K562 (cell line): Measurements from ENCODE around the gene AGRP. TPM values are rescaled to one million over a fixed set of nuclear protein-coding genes. Genes with fewer than 3 reads are reported as not detected.
A peak's percentile ranks its signal among the peaks of the same experiment; 100 is the strongest.

Source experiments
- ATAC-seq: fragments of 200-7000 bp; cut with Tn5 transposase; 3 replicates; pipeline ENCODE4 v1.9.1; 2020; ENCODE audit warnings: moderate library complexity
- BruUV-seq: library from RNA; stranded (reverse); fragments of 400-500 nt; replicated peaks from 2 replicates; lab custom pipeline; 2021; lab: Mats Ljungman, UMichigan
- CTCF ChIA-PET: fragments of 300-600 bp; formaldehyde crosslinking; extraction: SDS; loops from one replicate; lab custom pipeline; 2021; ENCODE audit warnings: low intra/inter-chr PET ratio; lab: Yijun Ruan, JAX
- POLR2A ChIA-PET: fragments of 300-600, 350-650 bp; sonication (Branson Sonifier 250); formaldehyde crosslinking; extraction: SDS; loops from one replicate; lab custom pipeline; 2021; ENCODE audit warnings: antibody characterized with exemption, inconsistent platforms; lab: Yijun Ruan, JAX
- DNase-seq, 4 experiments: peaks; one replicate each; pipeline versions ENCODE4 v3.0.0 to v3.0.0-alpha.2; 2011 to 2018; ENCODE audit warnings: low spot score in 3 of 4, mixed read lengths in 3 of 4; ENCODE audit errors: extremely low read depth in 1 of 4
- FAIRE-seq: peaks from 2 replicates; lab custom pipeline; 2011; peaks lifted over from hg19 to GRCh38; lab: Jason Lieb, UNC
- H2AFZ ChIP-seq: 2 replicates; pipeline ENCODE4 v1.6.0; 2011; ENCODE audit warnings: low read depth, low read length, control low read depth, inconsistent platforms
- H3K27ac ChIP-seq: fragments of 200-600 bp; 3 replicates; pipeline ENCODE4 v1.8.0; 2011; ENCODE audit warnings: low read depth, mild to moderate bottlenecking, control low read depth, inconsistent platforms, low read length, moderate library complexity, mixed read lengths; ENCODE audit errors: extremely low read depth
- H3K27me3 ChIP-seq, 2 experiments: fragments of 300-600 bp in 1 of 2; 2 replicates in 1 of 2; 3 replicates in 1 of 2; pipeline versions ENCODE4 v1.6.0 to v1.8.0; 2011; ENCODE audit warnings: inconsistent platforms in 2 of 2, low read length in 2 of 2, mild to moderate bottlenecking in 1 of 2, mixed read lengths in 1 of 2, moderate library complexity in 1 of 2; ENCODE audit not compliant: control insufficient read depth in 2 of 2, insufficient read depth in 2 of 2
- H3K36me3 ChIP-seq: fragments of 300-600 bp; 3 replicates; pipeline ENCODE4 v1.8.0; 2011; ENCODE audit warnings: mild to moderate bottlenecking, low read length, inconsistent platforms; ENCODE audit not compliant: control insufficient read depth, insufficient read depth
- H3K4me1 ChIP-seq, 2 experiments: fragments of 200-600 bp in 1 of 2; replicated peaks in 1 of 2; 2 replicates in 1 of 2; 3 replicates in 1 of 2; pipeline versions ENCODE4 v1.5.1 to v1.8.0; 2011; ENCODE audit warnings: inconsistent platforms in 2 of 2, low read length in 2 of 2, mild to moderate bottlenecking in 1 of 2, mixed read lengths in 1 of 2, moderate library complexity in 1 of 2; ENCODE audit not compliant: control insufficient read depth in 2 of 2, insufficient read depth in 2 of 2
- H3K4me2 ChIP-seq: 2 replicates; pipeline ENCODE4 v1.6.1; 2011; ENCODE audit warnings: low read length, control low read depth, inconsistent platforms, mixed read lengths; ENCODE audit not compliant: insufficient read depth
- H3K4me3 ChIP-seq: fragments of 200-600 bp; sonication (generic), shearing (Covaris generic); 2 replicates; pipeline ENCODE4 v1.5.1; 2016; ENCODE audit warnings: control low read depth, inconsistent platforms
- H3K79me2 ChIP-seq: fragments of 200-600 bp; 3 replicates; pipeline ENCODE4 v1.8.0; 2011; ENCODE audit warnings: low read length, inconsistent platforms; ENCODE audit not compliant: control insufficient read depth, insufficient read depth
- H3K9ac ChIP-seq, 2 experiments: 2 replicates each; pipeline versions ENCODE4 v1.6.0 to v1.6.1; 2011; ENCODE audit warnings: low read depth in 2 of 2, low read length in 2 of 2, control low read depth in 1 of 2, inconsistent platforms in 1 of 2, mild to moderate bottlenecking in 1 of 2, mixed read lengths in 1 of 2; ENCODE audit not compliant: insufficient read depth in 1 of 2
- H3K9me1 ChIP-seq: one replicate; pipeline ENCODE4 v1.6.0; 2011; ENCODE audit warnings: inconsistent platforms, mild to moderate bottlenecking, low read length, moderate library complexity; ENCODE audit not compliant: control insufficient read depth, insufficient read depth
- H3K9me3 ChIP-seq: replicated peaks from 2 replicates; pipeline ENCODE4 v1.5.1; 2011; ENCODE audit warnings: low read depth, low read length, inconsistent platforms; ENCODE audit not compliant: control insufficient read depth, insufficient read depth
- H4K20me1 ChIP-seq: replicated peaks from 2 replicates; pipeline ENCODE4 v1.6.1; 2011; ENCODE audit warnings: low read length, inconsistent platforms, mixed read lengths; ENCODE audit not compliant: control insufficient read depth, insufficient read depth
- CBFA2T3 ChIP-seq: fragments of 450-650 bp; IDR thresholded peaks from 2 replicates; pipeline ENCODE4 v1.6.1; 2017
- NFIC ChIP-seq: fragments of 450-650 bp; IDR thresholded peaks from 2 replicates; pipeline ENCODE4 v1.6.1; 2017; ENCODE audit warnings: mild to moderate bottlenecking, inconsistent platforms
- RREB1 ChIP-seq: fragments of 250-450 bp; sonication (Bioruptor Pico); IDR thresholded peaks from 2 replicates; pipeline ENCODE4 v1.4.0; 2020
- TCF3 ChIP-seq: sonication (generic); formaldehyde crosslinking; IDR thresholded peaks from 2 replicates; pipeline ENCODE4 v1.4.0; 2020; ENCODE audit warnings: mild to moderate bottlenecking, missing genetic modification reagents
- WGBS: fragments of 100-300 bp; shearing (Covaris generic); methylation state at CpG from one replicate; pipeline ENCODE4 v1.1.6; 2016; ENCODE audit warnings: low coverage, mixed read lengths; ENCODE audit not compliant: insufficient coverage; ENCODE audit errors: missing lambda C conversion rate; 5-methylcytosine and 5-hydroxymethylcytosine counted together
- in situ Hi-C: fragments of 300-500 bp; cut with MboI; formaldehyde crosslinking; loops from 4 replicates; pipeline ENCODE4 v1.15.0; 2018; ENCODE audit warnings: inconsistent platforms, mixed read lengths
- intact Hi-C: fragments of 100-400 bp; cut with micrococcal nuclease; formaldehyde crosslinking; loops from 2 replicates; pipeline ENCODE4 v1.14.2; 2022
- polyA plus RNA-seq, 8 experiments: library from polyadenylated mRNA; depleted of rRNA in 4 of 8; stranded (reverse) in 5 of 8; unstranded in 3 of 8; fragments of >200 nt; fragmentation: Nextera tagmentation in 2 of 8; fragmentation: Illumina TruSeq in 1 of 8; extraction: Ambion mirVana in 2 of 8; extraction: Trizol in 1 of 8; gene quantifications; 2 replicates each; pipeline versions ENCODE4 v1.2.1 to v1.2.3, GENCODE V29; 2011 to 2014; ENCODE audit warnings: inconsistent platforms in 1 of 8, missing spikeins in 1 of 8
- total RNA-seq, 7 experiments: library from RNA; depleted of rRNA in 6 of 7; stranded (reverse); fragments of >200 nt in 6 of 7; fragmentation: Illumina TruSeq in 2 of 7; extraction: Trizol in 2 of 7; gene quantifications; 2 replicates each; pipeline versions ENCODE4 v1.2.1 to v1.2.3, GENCODE V29; 2011 to 2021; ENCODE audit warnings: low replicate concordance in 1 of 7

The AGRP gene
- total and polyA plus RNA-seq, 9 of the 15 experiments (the other 6 are each of a cell fraction or from before 2014, with no cell fraction given), result not detected

- POLR2A ChIA-PET, result interaction anchor here (0.8 kb wide), 1 partner anchor 9 kb away, joined by 3 read pairs; no protein-coding TSS in a partner anchor
- TF ChIP-seq RREB1 (CRISPR knock-in tag) (no peak), TCF3 (CRISPR knock-in tag) (0 out of 2 replicates have a peak, but pooled peaks have one; percentile 7), CBFA2T3 (peak; percentile 19; the same call in 1 of the 2 replicates), NFIC (peak; percentile 85)
- TF ChIP-seq, all 486 proteins: peak for 3
- CTCF ChIA-PET, result no interaction called here
- Histone ChIP-seq H3K9ac (peak overlapping the region in 1 of 2 experiments; percentile 72; a peak in 2 of 4 replicates), H3K36me3 (peaks cover 8% of the 10 kb centered on the region; the same call in 2 of the 3 replicates), H3K9me1 (peaks cover 9% of the 10 kb centered on the region), H3K9me3 (no peaks in the 10 kb centered on the region), H3K79me2 (peaks cover 58% of the 10 kb centered on the region), H3K4me1 (peaks cover 15 to 20% of the 10 kb centered on the region in 2 experiments), H3K4me3 (no peak overlapping the region), H3K27me3 (no peaks in the 10 kb centered on the region), H2AFZ (no peak overlapping the region), H4K20me1 (peaks cover 22% of the 10 kb centered on the region), H3K4me2 (no peak overlapping the region), H3K27ac (no peak overlapping the region)
- BruUV-seq, result no TSS peak
- no peak for ATAC-seq
- DNase-seq, result no peak
- no peak for FAIRE-seq
- in situ Hi-C loops, result no loop called here
- intact Hi-C loops, result no loop called here
- WGBS, result 46% methylated on average over 7 of the region's 7 CpGs
Measured at GRCh38 chr16:67470359-67470758, 13.0 kb downstream of the AGRP start.
